ENCODE results near the gene HRAS. TPM values are rescaled to one million over a fixed set of nuclear protein-coding genes. Genes with fewer than 3 reads are reported as not detected.

The HRAS gene
- total and polyA plus RNA-seq, 10 donors = 16.6 to 90.9 (median 31.2) TPM

GRCh38 chr11:506238-506994 is 29.0 kb downstream of the HRAS start:
- peaks cover 25 to 63% (median 55%) of the 10 kb centered on the region in 6 donors for H3K4me1 ChIP-seq
- WGBS, 5 donors = 0 to 1% (median 0%) methylated on average over 28 to 71 of the region's 71 CpGs
- H3K4me3 ChIP-seq = peak overlapping the region; percentile 61 to 94 (median 79)
- H3K9me3 ChIP-seq = no peaks in the 10 kb centered on the region
- peak; percentile 99 for DNase-seq
- no peaks in the 10 kb centered on the region for H3K27me3 ChIP-seq (replicated peaks in 1 of 7)
- TF ChIP-seq POLR2A (IDR thresholded peaks at IDR 0.05) = peak in 2 of 3 donors; percentile 19 to 29
- TF ChIP-seq CTCF (IDR thresholded peaks at IDR 0.05 in 8 of 11, conservative IDR thresholded peaks at IDR 0.05 in 3 of 11) = peak in 4 of 11 experiments; percentile 17 to 46 (median 24)
- TF ChIP-seq POLR2AphosphoS5 (IDR thresholded peaks at IDR 0.05) = peak; percentile 89 to 96 (median 94)
- peaks cover 0 to 39% (median 9%) of the 10 kb centered on the region in 6 donors for H3K36me3 ChIP-seq
- intact Hi-C loops (cut with DNase I; ENCODE audit: low total_unique reads) = no loop called here
- H3K27ac ChIP-seq = peak overlapping the region; percentile 95 to 100 (median 99)

GRCh38 chr11:504994-505344 is 30.4 kb downstream of the HRAS start:
- Histone ChIP-seq H3K9me3 (no peaks in the 10 kb centered on the region), H3K27me3 (replicated peaks in 1 of 7) (no peaks in the 10 kb centered on the region), H3K4me1 (peaks cover 25 to 69% (median 56%) of the 10 kb centered on the region in 6 donors), H3K4me3 (peak overlapping the region in 7 of 8 donors; percentile 19 to 85 (median 46)), H3K36me3 (peaks cover 4 to 39% (median 20%) of the 10 kb centered on the region in 6 donors), H3K27ac (peak overlapping the region in 7 of 8 donors; percentile 44 to 100 (median 84))
- intact Hi-C loops (cut with DNase I; ENCODE audit: low total_unique reads) = no loop called here
- no peak for DNase-seq
- TF ChIP-seq POLR2A (IDR thresholded peaks at IDR 0.05) = no peak
- no peak for TF ChIP-seq CTCF (IDR thresholded peaks at IDR 0.05 in 8 of 11, conservative IDR thresholded peaks at IDR 0.05 in 3 of 11)
- no peak for TF ChIP-seq POLR2AphosphoS5 (IDR thresholded peaks at IDR 0.05)
- 70 to 80% (median 74%) methylated on average over 7 of the region's 7 CpGs for WGBS, 5 donors

GRCh38 chr11:504053-504993 is 31.1 kb downstream of the HRAS start:
- Histone ChIP-seq H3K36me3 (peaks cover 8 to 39% (median 27%) of the 10 kb centered on the region in 6 donors), H3K9me3 (no peaks in the 10 kb centered on the region), H3K27me3 (replicated peaks in 1 of 7) (no peaks in the 10 kb centered on the region), H3K27ac (peak overlapping the region; percentile 44 to 100 (median 82)), H3K4me3 (peak overlapping the region; percentile 19 to 85 (median 45)), H3K4me1 (peaks cover 25 to 69% (median 56%) of the 10 kb centered on the region in 6 donors)
- DNase-seq = peak; percentile 89
- intact Hi-C loops (cut with DNase I; ENCODE audit: low total_unique reads) = no loop called here
- 8 to 41% (median 12%) methylated on average over 40 to 72 of the region's 72 CpGs for WGBS, 5 donors
- TF ChIP-seq POLR2A (IDR thresholded peaks at IDR 0.05) = no peak
- TF ChIP-seq POLR2AphosphoS5 (IDR thresholded peaks at IDR 0.05) = peak; percentile 24 to 68 (median 65)

DNA sequence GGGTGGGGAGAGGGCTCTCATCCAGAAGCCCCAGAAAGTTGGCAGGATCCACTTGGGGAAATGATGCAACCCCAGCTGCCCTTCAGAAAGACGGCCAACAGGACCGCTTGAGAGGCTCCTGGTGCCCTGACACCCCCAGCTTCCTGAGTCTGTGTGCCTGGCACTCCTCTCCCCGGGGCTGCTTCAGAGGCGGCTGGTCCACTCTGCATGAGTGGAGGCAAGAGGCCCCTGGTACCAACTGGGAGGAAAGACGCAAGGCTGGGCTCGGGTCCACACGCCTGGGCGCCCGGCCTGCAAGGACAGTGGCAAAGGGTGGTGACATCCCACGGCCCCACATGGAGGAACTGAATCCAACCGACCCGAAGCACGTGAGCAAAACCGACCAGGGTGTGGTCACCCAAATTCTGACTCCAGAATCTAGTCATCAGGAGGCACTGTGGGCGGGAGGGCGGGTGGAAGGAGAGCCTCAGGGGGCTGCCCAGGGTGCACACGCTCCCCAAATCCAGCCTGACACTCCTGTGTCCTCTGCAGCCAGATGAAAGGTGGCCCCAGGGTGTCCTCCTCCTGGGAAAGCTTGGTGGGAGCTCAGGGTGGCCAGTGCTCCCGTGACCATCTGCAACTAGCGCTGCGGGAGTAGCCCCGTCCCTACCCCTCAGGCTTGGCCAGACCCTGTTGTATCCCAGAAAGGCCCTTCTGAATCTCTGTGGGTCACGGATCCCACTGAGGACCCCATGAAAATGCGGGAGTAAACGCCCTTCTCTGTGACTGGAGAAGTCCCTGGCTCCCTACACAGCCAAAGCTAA is 32.0 kb downstream of the HRAS start:
- Histone ChIP-seq H3K4me3 (peak overlapping the region; percentile 19 to 85 (median 45)), H3K27me3 (replicated peaks in 1 of 7) (no peaks in the 10 kb centered on the region), H3K4me1 (peaks cover 25 to 66% (median 55%) of the 10 kb centered on the region in 6 donors), H3K36me3 (peaks cover 11 to 39% (median 36%) of the 10 kb centered on the region in 6 donors), H3K27ac (peak overlapping the region in 7 of 8 donors; percentile 44 to 100 (median 84)), H3K9me3 (no peaks in the 10 kb centered on the region)
- TF ChIP-seq POLR2AphosphoS5 (IDR thresholded peaks at IDR 0.05) (peak; percentile 27 to 71 (median 53)), CTCF (IDR thresholded peaks at IDR 0.05 in 8 of 11, conservative IDR thresholded peaks at IDR 0.05 in 3 of 11) (no peak)
- WGBS, 5 donors = 29 to 64% (median 59%) methylated on average over 15 to 24 of the region's 24 CpGs
- intact Hi-C loops (cut with DNase I; ENCODE audit: low total_unique reads) = no loop called here
- DNase-seq = peak; percentile 86

Data from spleen (tissue), 11 donors.